B cell (primary cell): ENCODE data around the gene DPH3. TPM values are rescaled to one million over a fixed set of nuclear protein-coding genes. Genes with fewer than 3 reads are reported as not detected.
A peak's percentile ranks its signal among the peaks of the same experiment; 100 is the strongest.

ENCODE experiments used
- ATAC-seq: fragments of 200-7000 bp; cut with Tn5 transposase; one replicate; pipeline ENCODE4 v1.10.0; 2021; ENCODE audit warnings: low read depth, mild to moderate bottlenecking, moderate number of reproducible peaks, moderate library complexity
- CTCF ChIA-PET: fragments of 350-600 bp; sonication (Branson Sonifier 250); formaldehyde crosslinking; loops from one replicate; lab custom pipeline; 2021; ENCODE audit warnings: antibody characterized with exemption, inconsistent platforms; lab: Charles Lee
- POLR2A ChIA-PET: fragments of 350-600 bp; sonication (Branson Sonifier 250); formaldehyde crosslinking; loops from one replicate; lab custom pipeline; 2021; ENCODE audit warnings: antibody characterized with exemption; lab: Charles Lee
- DNase-seq: peaks from one replicate; pipeline ENCODE4 v3.0.0; 2013
- H2AFZ ChIP-seq: 2 replicates; pipeline ENCODE4 v1.6.1; 2012; ENCODE audit warnings: mild to moderate bottlenecking, low read depth, low read length; ENCODE audit not compliant: insufficient read depth, poor library complexity, severe bottlenecking
- H3K27ac ChIP-seq, 2 donors: 1 replicate in 1 of 2; 2 replicates in 1 of 2; pipeline ENCODE4 v1.5.1; 2012 to 2013; ENCODE audit warnings: low read length in 2 of 2, mild to moderate bottlenecking in 2 of 2, moderate library complexity in 1 of 2
- H3K27me3 ChIP-seq, 4 experiments: fragments of 200-600 bp in 1 of 4; sonication (generic) in 1 of 4; replicated peaks in 1 of 4; 1 replicate in 2 of 4; 2 replicates in 2 of 4; pipeline versions ENCODE4 v1.6.1 to v1.7.0; 2013 to 2016; ENCODE audit warnings: low read length in 3 of 4, mild to moderate bottlenecking in 2 of 4, mixed read lengths in 1 of 4, moderate library complexity in 1 of 4; ENCODE audit not compliant: insufficient read depth in 4 of 4, control insufficient read depth in 3 of 4; ENCODE audit errors: control extremely low read depth in 1 of 4
- H3K36me3 ChIP-seq, 2 experiments: replicated peaks in 1 of 2; 1 replicate in 1 of 2; 2 replicates in 1 of 2; pipeline versions ENCODE4 v1.6.1 to v1.7.1; 2013; ENCODE audit warnings: low read length in 1 of 2; ENCODE audit not compliant: insufficient read depth in 2 of 2, control insufficient read depth in 1 of 2; ENCODE audit errors: control extremely low read depth in 1 of 2, extremely low read depth in 1 of 2
- H3K4me1 ChIP-seq, 2 donors: fragments of 200-600 bp in 1 of 2; sonication (generic) in 1 of 2; 1 replicate in 1 of 2; 2 replicates in 1 of 2; pipeline versions ENCODE4 v1.5.1 to v1.6.1; 2013 to 2017; ENCODE audit warnings: low read length in 2 of 2; ENCODE audit not compliant: control insufficient read depth in 2 of 2, insufficient read depth in 2 of 2
- H3K4me2 ChIP-seq: replicated peaks from 2 replicates; pipeline ENCODE3; 2012; ENCODE audit warnings: mild to moderate bottlenecking, low read depth, low read length; ENCODE audit not compliant: poor library complexity, severe bottlenecking
- H3K4me3 ChIP-seq, 5 experiments: fragments of 200-600 bp in 1 of 5; sonication (generic) in 1 of 5; 1 replicate in 3 of 5; 2 replicates in 2 of 5; pipeline versions ENCODE4 v1.5.1 to v1.7.0; 2011 to 2016; ENCODE audit warnings: low read length in 4 of 5, mild to moderate bottlenecking in 4 of 5, low read depth in 2 of 5, control low read depth in 1 of 5, moderate library complexity in 1 of 5; ENCODE audit not compliant: insufficient read depth in 1 of 5; ENCODE audit errors: control extremely low read depth in 1 of 5, extremely low read depth in 1 of 5
- H3K79me2 ChIP-seq: fragments of 200-600 bp; sonication (generic); one replicate; pipeline ENCODE4 v1.6.0; 2016; ENCODE audit warnings: low read length; ENCODE audit not compliant: control insufficient read depth, insufficient read depth
- H3K9ac ChIP-seq: fragments of 200-600 bp; sonication (generic); 2 replicates; pipeline ENCODE4 v1.6.1; 2017; ENCODE audit warnings: mild to moderate bottlenecking, low read length, moderate library complexity
- H3K9me3 ChIP-seq, 3 donors: one replicate each; pipeline versions ENCODE4 v1.6.1 to v1.7.1; 2013; ENCODE audit warnings: low read length in 2 of 3; ENCODE audit not compliant: control insufficient read depth in 2 of 3, insufficient read depth in 1 of 3; ENCODE audit errors: control extremely low read depth in 1 of 3
- H4K20me1 ChIP-seq: 2 replicates; pipeline ENCODE4 v1.6.0; 2012; ENCODE audit warnings: mild to moderate bottlenecking, low read length; ENCODE audit not compliant: insufficient read depth, control insufficient read depth, poor library complexity, severe bottlenecking
- H3K27ac Mint-ChIP-seq: one replicate; pipeline ENCODE4 v1.8.0; 2021; ENCODE audit warnings: mixed read lengths
- H3K27me3 Mint-ChIP-seq: one replicate; pipeline ENCODE4 v1.8.0; 2021; ENCODE audit warnings: mixed read lengths
- H3K4me1 Mint-ChIP-seq: one replicate; pipeline ENCODE4 v1.8.0; 2021; ENCODE audit warnings: mixed read lengths
- H3K4me3 Mint-ChIP-seq: one replicate; pipeline ENCODE4 v1.8.0; 2021; ENCODE audit warnings: mixed read lengths
- H3K9me3 Mint-ChIP-seq: one replicate; pipeline ENCODE4 v1.8.0; 2022; ENCODE audit warnings: mixed read lengths; ENCODE audit not compliant: insufficient read depth
- EZH2 ChIP-seq: IDR thresholded peaks from 2 replicates; pipeline ENCODE4 v1.6.1; 2012; ENCODE audit warnings: borderline replicate concordance, low read depth, mild to moderate bottlenecking, moderate library complexity, low read length; ENCODE audit not compliant: insufficient read depth, poor library complexity, severe bottlenecking
- WGBS: methylation state at CpG from one replicate; pipeline ENCODE4 v1.1.5; 2013; ENCODE audit warnings: missing lambda C conversion rate; ENCODE audit not compliant: insufficient coverage; 5-methylcytosine and 5-hydroxymethylcytosine counted together
- intact Hi-C: fragments of 100-400 bp; cut with micrococcal nuclease; formaldehyde crosslinking; loops from one replicate; pipeline ENCODE4 v1.10.0; 2022
- polyA plus RNA-seq: library from polyadenylated mRNA; depleted of rRNA; stranded (reverse); fragments of >200 nt; gene quantifications from 2 replicates; pipeline ENCODE4 v1.2.3, GENCODE V29; 2012
- total RNA-seq, 2 donors: library from RNA; stranded (reverse); fragments of 120-200 nt in 1 of 2; gene quantifications; 1 replicate in 1 of 2; 2 replicates in 1 of 2; pipeline versions ENCODE4 v1.2.3 to v1.2.4, GENCODE V29; 2013 to 2022
- TF ChIP-seq, protein P1 (sequence below): fragments of 200-600 bp; IDR thresholded peaks from one replicate; pipeline ENCODE4 v1.8.0; 2022; ENCODE audit warnings: antibody characterized with exemption, mild to moderate bottlenecking

The DPH3 gene
- total and polyA plus RNA-seq, 2 donors (not counting 1 experiment from before 2014, with no cell fraction given): 7.4 to 12.9 TPM

DNA sequence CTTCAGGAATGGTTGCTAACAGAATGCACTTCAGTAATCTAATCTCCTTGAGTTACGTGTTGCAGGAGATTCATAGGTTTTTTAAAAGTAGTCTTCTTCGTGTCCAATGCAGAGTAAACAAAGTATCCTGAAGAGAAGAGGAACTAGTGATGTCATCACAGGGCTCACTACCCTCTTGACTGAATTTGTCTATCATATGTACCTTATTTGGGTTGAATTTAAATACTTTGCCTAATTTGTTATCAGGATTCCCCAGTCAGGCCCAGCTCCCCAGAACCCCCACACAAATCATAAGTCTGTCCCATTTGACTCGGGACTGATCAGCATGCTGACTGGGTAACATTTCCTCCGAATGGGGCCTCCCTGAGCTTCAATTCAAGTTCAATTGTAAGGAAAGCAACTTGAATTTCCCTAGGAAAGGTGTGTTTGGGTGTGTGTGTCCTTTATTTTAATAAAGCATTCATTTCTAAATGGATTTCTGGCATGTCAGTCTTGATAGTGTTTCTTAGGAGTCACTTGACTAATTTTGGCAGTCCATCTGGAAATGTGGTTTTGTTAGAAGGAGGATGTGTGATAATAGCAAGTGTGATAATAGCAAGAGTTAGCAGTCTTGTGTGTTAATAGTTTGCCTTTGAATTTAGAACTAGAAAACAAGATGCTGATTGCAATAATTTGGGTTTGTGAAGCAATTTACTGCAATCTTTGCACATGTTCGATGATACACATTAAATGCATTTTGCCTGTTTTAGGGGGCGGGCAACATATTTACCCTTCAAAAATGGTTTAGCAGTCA lies 22.2 kb upstream of the DPH3 start:
- H3K27ac ChIP-seq: peak overlapping the region in 1 of 2 donors; percentile 30
- Mint-ChIP-seq H3K27ac (no peak overlapping the region), H3K4me3 (no peak overlapping the region), H3K27me3 (no peaks in the 10 kb centered on the region), H3K4me1 (peaks cover 30% of the 10 kb centered on the region), H3K9me3 (no peaks in the 10 kb centered on the region)
- intact Hi-C loops: no loop called here
- ChIA-PET POLR2A (no interaction called here), CTCF (interaction anchor here (0.7 to 4.1 kb wide), 6 partner anchors 8 to 268 kb away, joined by 3 to 18 read pairs (median 4); no protein-coding TSS in a partner anchor)
- H3K4me2 ChIP-seq: no peak overlapping the region
- 80% methylated on average over 1 of the region's 6 CpGs for WGBS
- H3K9ac ChIP-seq: peak overlapping the region; percentile 5
- DNase-seq (peak; percentile 48), ATAC-seq (peak; percentile 51)
- TF ChIP-seq EZH2: no peak
- TF ChIP-seq, protein P1, sequence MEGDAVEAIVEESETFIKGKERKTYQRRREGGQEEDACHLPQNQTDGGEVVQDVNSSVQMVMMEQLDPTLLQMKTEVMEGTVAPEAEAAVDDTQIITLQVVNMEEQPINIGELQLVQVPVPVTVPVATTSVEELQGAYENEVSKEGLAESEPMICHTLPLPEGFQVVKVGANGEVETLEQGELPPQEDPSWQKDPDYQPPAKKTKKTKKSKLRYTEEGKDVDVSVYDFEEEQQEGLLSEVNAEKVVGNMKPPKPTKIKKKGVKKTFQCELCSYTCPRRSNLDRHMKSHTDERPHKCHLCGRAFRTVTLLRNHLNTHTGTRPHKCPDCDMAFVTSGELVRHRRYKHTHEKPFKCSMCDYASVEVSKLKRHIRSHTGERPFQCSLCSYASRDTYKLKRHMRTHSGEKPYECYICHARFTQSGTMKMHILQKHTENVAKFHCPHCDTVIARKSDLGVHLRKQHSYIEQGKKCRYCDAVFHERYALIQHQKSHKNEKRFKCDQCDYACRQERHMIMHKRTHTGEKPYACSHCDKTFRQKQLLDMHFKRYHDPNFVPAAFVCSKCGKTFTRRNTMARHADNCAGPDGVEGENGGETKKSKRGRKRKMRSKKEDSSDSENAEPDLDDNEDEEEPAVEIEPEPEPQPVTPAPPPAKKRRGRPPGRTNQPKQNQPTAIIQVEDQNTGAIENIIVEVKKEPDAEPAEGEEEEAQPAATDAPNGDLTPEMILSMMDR: no peak
- no peaks in the 10 kb centered on the region for H3K9me3 ChIP-seq
- peaks cover 23 to 24% of the 10 kb centered on the region in 2 donors for H3K4me1 ChIP-seq
- H3K36me3 ChIP-seq: peaks cover 0 to 4% of the 10 kb centered on the region in 2 experiments
- H3K4me3 ChIP-seq: no peak overlapping the region
- H3K27me3 ChIP-seq: no peaks in the 10 kb centered on the region
- H3K79me2 ChIP-seq: peaks cover 5% of the 10 kb centered on the region
- H2AFZ ChIP-seq: peak overlapping the region; percentile 20
- no peaks in the 10 kb centered on the region for H4K20me1 ChIP-seq

DNA sequence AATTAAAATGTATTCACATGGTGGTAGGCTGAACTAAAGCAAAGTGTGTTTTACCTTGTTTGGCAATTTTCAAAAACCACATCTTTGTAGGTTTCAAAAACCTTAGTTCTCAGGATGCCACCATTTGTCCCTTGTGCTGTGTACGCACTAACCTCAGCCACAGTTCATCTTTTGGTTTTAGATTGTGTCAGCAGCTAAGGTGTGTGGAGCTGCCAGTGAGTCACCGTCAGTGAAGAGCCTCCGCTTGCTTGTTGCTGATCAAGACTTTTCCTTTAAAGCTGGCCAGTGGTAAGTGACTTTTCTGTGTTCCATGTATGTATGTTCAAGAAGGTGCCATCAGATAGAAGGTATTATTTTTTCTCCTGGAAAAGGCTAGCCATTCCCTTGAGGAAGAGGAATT lies 21.4 kb upstream of the DPH3 start:
- Histone ChIP-seq H3K79me2 (peaks cover 5% of the 10 kb centered on the region), H4K20me1 (no peaks in the 10 kb centered on the region), H3K4me2 (no peak overlapping the region), H3K9ac (peak overlapping the region; percentile 5), H3K9me3 (no peaks in the 10 kb centered on the region), H3K4me1 (peaks cover 18 to 22% of the 10 kb centered on the region in 2 donors), H3K4me3 (no peak overlapping the region), H3K27ac (peak overlapping the region in 1 of 2 donors; percentile 30), H3K27me3 (no peaks in the 10 kb centered on the region), H2AFZ (peak overlapping the region; percentile 20), H3K36me3 (peaks cover 0 to 4% of the 10 kb centered on the region in 2 experiments)
- Mint-ChIP-seq H3K4me1 (peaks cover 23% of the 10 kb centered on the region), H3K27ac (no peak overlapping the region), H3K27me3 (no peaks in the 10 kb centered on the region), H3K4me3 (no peak overlapping the region), H3K9me3 (no peaks in the 10 kb centered on the region)
- ATAC-seq (no peak), DNase-seq (no peak)
- intact Hi-C loops: no loop called here
- no peak for TF ChIP-seq EZH2
- TF ChIP-seq, protein P1: no peak
- POLR2A ChIA-PET: no interaction called here
- 76% methylated on average over 3 of the region's 3 CpGs for WGBS
- CTCF ChIA-PET: interaction anchor here (0.7 to 4.1 kb wide), 6 partner anchors 9 to 268 kb away, joined by 3 to 18 read pairs (median 4); no protein-coding TSS in a partner anchor
